HG03558 (cell line): ENCODE results near the gene KCTD16.

ENCODE experiments used
- ATAC-seq: cut with Tn5 transposase; IDR thresholded peaks from one replicate; pipeline ENCODE4 v1.9.1; 2021; ENCODE audit warnings: moderate number of reproducible peaks; ENCODE audit not compliant: unreplicated experiment; ENCODE audit errors: extremely low read depth

KCTD16 gene

GRCh38 chr5:144203750-144204596, 33.3 kb downstream of the KCTD16 start:
- ATAC-seq = peak; percentile 59

GRCh38 chr5:144205141-144205551, 34.5 kb downstream of the KCTD16 start:
- no peak for ATAC-seq

GRCh38 chr5:144206141-144206540, 35.5 kb downstream of the KCTD16 start:
- ATAC-seq = no peak

- ATAC-seq = no peak
Measured at GRCh38 chr5:144207875-144208444, 37.3 kb downstream of the KCTD16 start.

- ATAC-seq = no peak
Measured at GRCh38 chr5:144209361-144209760, 38.7 kb downstream of the KCTD16 start.

GRCh38 chr5:144210655-144211054, 40.0 kb downstream of the KCTD16 start:
- no peak for ATAC-seq

GRCh38 chr5:144219869-144220268, 49.2 kb downstream of the KCTD16 start:
- no peak for ATAC-seq

GRCh38 chr5:144227363-144227999, 56.8 kb downstream of the KCTD16 start:
- ATAC-seq = no peak

GRCh38 chr5:144230806-144231205, 60.1 kb downstream of the KCTD16 start:
- no peak for ATAC-seq

- ATAC-seq = no peak
Measured at GRCh38 chr5:144232285-144232684, 61.6 kb downstream of the KCTD16 start.

- no peak for ATAC-seq
Measured at GRCh38 chr5:144236499-144236898, 65.8 kb downstream of the KCTD16 start.

GRCh38 chr5:144237851-144238250, 67.2 kb downstream of the KCTD16 start:
- ATAC-seq = no peak

- ATAC-seq = no peak
Measured at GRCh38 chr5:144247131-144247530, 76.5 kb downstream of the KCTD16 start.

GRCh38 chr5:144248015-144248414, 77.3 kb downstream of the KCTD16 start:
- no peak for ATAC-seq

GRCh38 chr5:144249755-144250464, 79.2 kb downstream of the KCTD16 start:
- ATAC-seq = no peak

- ATAC-seq = no peak
Measured at GRCh38 chr5:144254552-144254951, 83.9 kb downstream of the KCTD16 start.

GRCh38 chr5:144260121-144260520, 89.4 kb downstream of the KCTD16 start:
- no peak for ATAC-seq

GRCh38 chr5:144265643-144266247, 95.1 kb downstream of the KCTD16 start:
- no peak for ATAC-seq

GRCh38 chr5:144267961-144268513, 97.4 kb downstream of the KCTD16 start:
- no peak for ATAC-seq
